ENCODE results near the gene C10orf105. TPM values are rescaled to one million over a fixed set of nuclear protein-coding genes. Genes with fewer than 3 reads are reported as not detected.

Gene C10orf105
- total and polyA plus RNA-seq, 2 of the 13 experiments (the other 11 are each of a cell fraction or from before 2014, with no cell fraction given): not detected

DNA sequence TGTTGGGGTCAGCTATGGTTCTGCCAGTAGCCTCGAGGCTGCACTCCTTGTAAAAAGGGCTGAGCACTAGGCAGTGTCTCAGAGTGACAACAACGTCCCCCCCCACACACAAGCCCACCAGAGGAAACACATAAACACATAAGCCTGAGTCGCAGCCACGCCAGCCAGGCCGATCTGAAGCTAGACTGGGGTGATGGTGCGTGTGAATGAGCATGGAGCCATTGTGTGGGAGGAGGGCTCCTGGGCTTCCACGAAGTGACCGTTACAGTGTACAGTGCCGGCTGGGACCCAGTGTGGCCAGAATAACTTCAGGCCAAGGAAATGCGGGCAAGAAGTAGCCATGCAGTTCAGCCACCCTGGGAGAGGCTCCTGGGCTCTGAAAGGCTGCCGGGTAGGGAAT, 3.7 kb upstream of the C10orf105 start:
- no peak overlapping the region for H3K27ac ChIP-seq (ENCODE audit: extremely low read length, insufficient read depth, low read length)
- in situ Hi-C loops (cut with HindIII; ENCODE audit: extremely low pct_ligation_motif_present, low pct_unique_long_range_greater_than_20kb) (no loop called here), intact Hi-C loops (cut with micrococcal nuclease; ENCODE audit: unreplicated experiment) (no loop called here)
- no peaks in the 10 kb centered on the region for H4K20me1 ChIP-seq (ENCODE audit: insufficient read depth, low read length)
- no peaks in the 10 kb centered on the region for H3K36me3 ChIP-seq (replicated peaks in 1 of 2; ENCODE audit: control insufficient read depth in 1 of 2, insufficient read depth in 2 of 2, low read length in 2 of 2)
- peaks cover 39% of the 10 kb centered on the region for H3K4me1 ChIP-seq (ENCODE audit: insufficient read depth, low read length)
- no peak for TF ChIP-seq ZNF256 (CRISPR knock-in tag; conservative IDR thresholded peaks at IDR 0.05)
- TF ChIP-seq ZNF543 (CRISPR knock-in tag; IDR thresholded peaks at IDR 0.05): no peak
- no peak for TF ChIP-seq ZNF234 (CRISPR knock-in tag; conservative IDR thresholded peaks at IDR 0.05)
- TF ChIP-seq ZNF747 (CRISPR knock-in tag; IDR thresholded peaks at IDR 0.05; ENCODE audit: borderline replicate concordance): no peak
- TF ChIP-seq FOXO1 (CRISPR knock-in tag; IDR thresholded peaks at IDR 0.05): no peak
- TF ChIP-seq POLR2A (IDR thresholded peaks at IDR 0.05; ENCODE audit: insufficient read depth in 1 of 2, low read depth in 2 of 2, low read length in 2 of 2): no peak
- TF ChIP-seq ELF3 (CRISPR knock-in tag; IDR thresholded peaks at IDR 0.05): no peak
- TF ChIP-seq ZNF878 (CRISPR knock-in tag; IDR thresholded peaks at IDR 0.05): no peak
- no peak for TF ChIP-seq NFIB (CRISPR knock-in tag; IDR thresholded peaks at IDR 0.05; ENCODE audit: borderline replicate concordance)
- TF ChIP-seq ZNF468 (CRISPR knock-in tag; IDR thresholded peaks at IDR 0.05): no peak
- TF ChIP-seq, protein P1, sequence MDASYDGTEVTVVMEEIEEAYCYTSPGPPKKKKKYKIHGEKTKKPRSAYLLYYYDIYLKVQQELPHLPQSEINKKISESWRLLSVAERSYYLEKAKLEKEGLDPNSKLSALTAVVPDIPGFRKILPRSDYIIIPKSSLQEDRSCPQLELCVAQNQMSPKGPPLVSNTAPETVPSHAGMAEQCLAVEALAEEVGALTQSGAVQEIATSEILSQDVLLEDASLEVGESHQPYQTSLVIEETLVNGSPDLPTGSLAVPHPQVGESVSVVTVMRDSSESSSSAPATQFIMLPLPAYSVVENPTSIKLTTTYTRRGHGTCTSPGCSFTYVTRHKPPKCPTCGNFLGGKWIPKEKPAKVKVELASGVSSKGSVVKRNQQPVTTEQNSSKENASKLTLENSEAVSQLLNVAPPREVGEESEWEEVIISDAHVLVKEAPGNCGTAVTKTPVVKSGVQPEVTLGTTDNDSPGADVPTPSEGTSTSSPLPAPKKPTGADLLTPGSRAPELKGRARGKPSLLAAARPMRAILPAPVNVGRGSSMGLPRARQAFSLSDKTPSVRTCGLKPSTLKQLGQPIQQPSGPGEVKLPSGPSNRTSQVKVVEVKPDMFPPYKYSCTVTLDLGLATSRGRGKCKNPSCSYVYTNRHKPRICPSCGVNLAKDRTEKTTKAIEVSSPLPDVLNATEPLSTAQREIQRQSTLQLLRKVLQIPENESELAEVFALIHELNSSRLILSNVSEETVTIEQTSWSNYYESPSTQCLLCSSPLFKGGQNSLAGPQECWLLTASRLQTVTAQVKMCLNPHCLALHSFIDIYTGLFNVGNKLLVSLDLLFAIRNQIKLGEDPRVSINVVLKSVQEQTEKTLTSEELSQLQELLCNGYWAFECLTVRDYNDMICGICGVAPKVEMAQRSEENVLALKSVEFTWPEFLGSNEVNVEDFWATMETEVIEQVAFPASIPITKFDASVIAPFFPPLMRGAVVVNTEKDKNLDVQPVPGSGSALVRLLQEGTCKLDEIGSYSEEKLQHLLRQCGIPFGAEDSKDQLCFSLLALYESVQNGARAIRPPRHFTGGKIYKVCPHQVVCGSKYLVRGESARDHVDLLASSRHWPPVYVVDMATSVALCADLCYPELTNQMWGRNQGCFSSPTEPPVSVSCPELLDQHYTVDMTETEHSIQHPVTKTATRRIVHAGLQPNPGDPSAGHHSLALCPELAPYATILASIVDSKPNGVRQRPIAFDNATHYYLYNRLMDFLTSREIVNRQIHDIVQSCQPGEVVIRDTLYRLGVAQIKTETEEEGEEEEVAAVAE (CRISPR knock-in tag; IDR thresholded peaks at IDR 0.05; ENCODE audit: borderline replicate concordance): no peak
- no peak for TF ChIP-seq ZFP91 (CRISPR knock-in tag; IDR thresholded peaks at IDR 0.05; ENCODE audit: borderline replicate concordance)
- no peak for TF ChIP-seq TOPORS (CRISPR knock-in tag; IDR thresholded peaks at IDR 0.05)
- H2AFZ ChIP-seq (ENCODE audit: low read length): no peak overlapping the region
- ChIA-PET CTCF (ENCODE audit: low intra/inter-chr PET ratio, low total read pairs) (no interaction called here), POLR2A (no interaction called here)
- no peaks in the 10 kb centered on the region for H3K9me3 ChIP-seq (ENCODE audit: low read length)
- no peak overlapping the region for H3K4me2 ChIP-seq (ENCODE audit: low read depth, low read length)
- ATAC-seq (no peak), DNase-seq (ENCODE audit: low spot score) (no peak), FAIRE-seq (no peak)
- no peak overlapping the region for H3K4me3 ChIP-seq (replicated peaks in 1 of 3; ENCODE audit: insufficient read depth in 1 of 3, low read depth in 2 of 3, low read length in 3 of 3)
- H3K27me3 ChIP-seq (ENCODE audit: control insufficient read depth in 1 of 2, insufficient read depth in 2 of 2, low read length in 2 of 2): peaks cover under 1 to 41% of the 10 kb centered on the region in 2 experiments; a peak in 4 of 5 replicates
- no peaks in the 10 kb centered on the region for H3K79me2 ChIP-seq (ENCODE audit: insufficient read depth, low read length)
- 41% methylated on average over 9 of the region's 11 CpGs for WGBS (ENCODE audit: low lambda C conversion rate)
- H3K9ac ChIP-seq (ENCODE audit: insufficient read depth, low read depth, low read length): no peak overlapping the region
- BruUV-seq (replicated peaks): no TSS peak
